ENCODE results near the gene DGKE.

Gene DGKE

DNA sequence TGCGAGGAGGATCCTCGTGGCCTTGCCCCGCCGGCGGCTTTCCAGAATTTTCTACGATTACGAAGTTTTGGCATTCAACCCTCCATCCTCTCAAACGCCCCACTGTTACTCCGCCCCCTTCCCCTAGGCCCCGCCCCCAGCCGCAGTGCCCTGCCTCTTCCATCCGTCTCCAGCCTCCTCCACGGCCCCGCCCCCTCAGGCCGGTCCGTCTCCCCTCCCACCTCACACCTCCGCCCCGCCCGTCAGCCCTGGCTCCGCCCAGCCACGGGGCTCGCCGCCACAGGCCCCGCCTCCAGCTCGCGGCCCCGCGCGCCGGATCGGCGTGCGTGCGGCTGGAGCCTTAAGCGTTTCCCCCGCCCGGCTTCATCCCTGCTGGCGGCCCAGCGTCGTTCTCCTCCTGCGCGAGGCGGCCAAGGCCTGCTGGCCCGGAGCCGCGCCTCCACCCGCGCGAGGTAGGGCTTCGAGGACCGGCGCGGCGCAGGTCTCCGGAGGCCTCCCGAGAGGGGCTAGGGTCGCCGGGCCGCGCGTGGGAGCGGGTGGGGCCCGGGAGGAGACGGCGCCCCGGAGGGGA is at the start of gene DGKE, which contains the start of gene C17orf67:
TSS of gene DGKE (plus strand) at position 343 of the 571 bp plus-strand sequence. CDS start 645 bp downstream, outside the sequence.
TSS of gene C17orf67 (minus strand) at position 112 of the 571 bp plus-strand sequence. CDS start 18,110 bp downstream, outside the sequence.
- DNase-seq: peak; percentile 96

DNA sequence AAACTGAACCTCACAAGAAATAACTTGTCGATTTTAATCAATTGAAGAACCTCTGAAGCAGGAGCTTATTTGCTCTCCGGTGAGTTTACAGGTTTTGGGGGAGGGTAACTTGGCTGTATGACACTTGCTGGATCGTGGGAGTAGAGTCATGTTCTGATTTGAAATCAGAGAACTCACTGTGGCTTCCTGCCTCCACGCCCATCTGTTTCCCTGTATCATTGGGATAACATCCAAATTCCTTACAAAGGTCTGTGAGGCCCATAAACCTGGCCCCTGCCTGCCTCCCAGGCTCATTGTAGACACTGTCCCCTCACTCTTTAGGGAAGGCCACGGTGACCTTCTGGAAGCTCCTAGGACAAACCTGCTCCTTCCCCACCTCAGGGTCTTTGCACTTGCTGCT is 48.5 kb upstream of the DGKE start:
- peak; percentile 13 for DNase-seq

DNA sequence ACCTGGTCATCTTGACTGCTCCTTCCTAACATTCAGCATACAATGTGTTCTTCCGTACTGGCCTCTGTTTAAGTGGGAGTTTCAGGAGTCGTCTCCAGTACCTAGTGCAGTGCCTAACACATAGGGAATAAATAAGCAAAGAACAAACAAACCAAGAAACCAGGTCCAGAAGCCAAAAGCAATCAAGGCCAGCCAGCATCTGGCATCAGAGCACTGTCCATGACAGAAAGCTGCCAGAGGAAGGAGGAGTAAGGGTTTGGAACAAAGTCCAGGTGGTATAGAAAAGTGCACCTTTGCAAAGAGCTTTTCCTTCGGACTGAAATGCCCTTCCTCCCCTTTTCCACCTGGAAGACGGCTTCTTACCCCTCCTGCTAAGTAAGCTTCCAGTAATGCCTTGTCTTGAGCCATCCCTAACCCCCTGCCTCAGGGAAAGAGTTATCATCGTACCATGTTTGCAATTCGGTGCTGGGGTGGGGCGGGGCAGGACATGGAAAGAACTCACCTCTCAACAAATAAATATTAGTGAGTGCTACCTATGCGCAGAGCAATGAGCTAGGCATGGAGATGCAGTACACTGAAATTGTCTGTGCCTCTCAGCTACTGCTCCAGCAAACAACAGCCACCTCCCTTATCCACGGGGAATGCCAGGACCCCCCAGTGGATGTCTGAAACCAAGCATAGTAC is 47.8 kb upstream of the DGKE start:
- DNase-seq: no peak

DNA sequence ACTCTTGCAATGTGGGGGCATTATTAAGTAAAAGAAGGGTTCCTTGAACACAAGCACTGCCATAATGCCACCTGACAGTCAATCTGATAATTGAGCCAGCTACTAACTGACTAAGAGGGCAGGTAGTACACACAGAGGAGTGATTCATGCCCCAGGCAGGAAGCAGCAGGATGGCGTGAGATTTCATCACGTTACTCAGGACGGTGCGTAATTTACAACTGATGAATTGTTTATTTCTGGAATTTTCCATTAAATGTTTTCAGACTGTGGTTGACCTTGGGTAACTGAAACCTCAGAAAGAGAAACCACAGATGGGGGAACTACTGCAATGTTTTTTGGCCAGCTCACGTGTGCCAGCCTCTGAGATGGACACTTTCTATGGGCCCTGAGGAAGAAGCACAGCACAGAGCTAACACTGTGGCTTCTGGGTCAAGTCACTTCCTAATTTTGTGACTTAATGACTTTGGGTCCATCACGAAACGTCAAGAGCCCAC is 46.9 kb upstream of the DGKE start:
- DNase-seq: peak; percentile 91

DNA sequence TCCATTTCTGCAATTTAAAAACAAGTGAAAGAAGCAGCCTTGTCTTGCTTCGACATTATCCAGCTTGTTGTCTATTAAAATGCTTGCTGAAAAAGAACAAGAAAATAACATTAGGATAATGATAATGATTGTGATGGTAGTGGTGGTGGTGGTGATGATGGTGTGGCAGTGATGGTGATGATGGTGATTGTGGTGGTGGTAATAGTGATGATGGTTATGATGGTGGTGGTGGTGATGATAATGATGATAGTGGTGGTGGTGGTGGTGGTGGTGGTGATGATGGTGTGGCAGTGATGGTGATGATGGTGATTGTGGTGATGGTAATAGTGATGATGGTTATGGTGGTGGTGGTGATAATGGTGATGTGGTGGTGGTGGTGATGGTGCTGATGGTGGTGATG is 41.7 kb upstream of the DGKE start:
- no peak for DNase-seq

DNA sequence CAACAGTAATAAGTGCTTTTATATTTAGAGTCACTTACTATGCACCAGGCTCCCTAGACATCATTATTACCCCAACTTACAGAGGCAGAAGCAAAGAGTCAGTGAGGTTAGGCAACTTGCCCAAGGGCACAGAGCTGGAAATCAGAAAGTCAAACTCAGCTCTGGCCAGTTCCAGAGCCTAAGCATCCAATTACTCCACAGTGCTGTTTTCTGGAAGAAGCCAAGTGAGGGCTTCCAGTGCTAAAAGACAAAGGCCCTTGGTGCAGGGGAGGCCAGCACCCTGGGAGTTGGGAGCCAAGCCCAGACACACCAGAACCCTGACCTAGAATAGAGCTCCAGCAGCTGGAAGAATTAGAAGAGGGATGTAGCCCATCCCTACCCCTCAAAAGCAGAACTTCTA is 40.4 kb upstream of the DGKE start:
- no peak for DNase-seq

DNA sequence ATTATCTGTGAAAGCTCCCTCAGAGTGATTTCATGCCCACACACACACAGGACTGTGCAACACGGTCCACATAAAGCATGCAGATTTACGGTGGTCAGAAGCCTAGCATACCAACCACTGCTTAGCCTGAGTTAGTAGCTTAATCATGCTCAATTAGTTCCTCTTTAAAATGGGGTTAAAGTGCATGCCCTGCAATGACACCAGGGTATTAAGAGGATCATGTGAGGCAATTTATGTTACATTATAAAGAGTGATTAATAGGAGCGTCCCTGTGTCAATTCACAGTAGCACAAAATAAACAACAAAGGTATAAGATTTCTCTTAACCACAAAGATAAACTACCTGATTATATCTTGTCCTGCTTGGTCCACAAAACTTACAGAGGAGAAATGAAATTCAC is 40.0 kb upstream of the DGKE start:
- DNase-seq: no peak

DNA sequence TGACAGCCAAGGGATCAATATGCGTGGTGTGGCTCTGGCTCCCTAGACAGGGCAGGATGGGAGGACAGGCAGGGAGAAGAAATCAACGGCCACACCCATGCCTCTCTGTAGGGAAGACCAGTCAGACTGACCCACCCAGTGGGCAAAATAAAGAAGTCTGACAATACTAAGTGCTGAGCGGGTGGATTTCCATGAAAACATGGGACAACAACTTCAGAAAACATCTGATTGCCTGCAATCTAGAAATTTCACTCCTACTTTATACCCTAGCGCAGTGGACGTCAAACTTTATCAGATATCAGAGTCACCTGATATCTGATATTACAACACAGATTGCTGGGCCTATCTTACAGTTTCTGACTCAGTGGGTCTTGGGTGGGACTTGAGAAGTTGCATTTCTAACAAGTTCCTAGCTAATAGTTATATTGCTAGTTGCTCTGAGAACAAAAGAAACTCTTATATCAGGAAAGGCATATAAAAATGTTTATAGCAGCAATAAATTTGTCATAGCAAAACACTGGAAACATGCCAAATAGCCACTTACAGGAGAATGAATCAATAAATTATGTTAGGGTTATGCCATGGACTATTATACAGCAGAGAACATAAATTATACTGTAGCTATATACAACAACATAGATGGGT is 38.6 kb upstream of the DGKE start:
- DNase-seq: no peak

DNA sequence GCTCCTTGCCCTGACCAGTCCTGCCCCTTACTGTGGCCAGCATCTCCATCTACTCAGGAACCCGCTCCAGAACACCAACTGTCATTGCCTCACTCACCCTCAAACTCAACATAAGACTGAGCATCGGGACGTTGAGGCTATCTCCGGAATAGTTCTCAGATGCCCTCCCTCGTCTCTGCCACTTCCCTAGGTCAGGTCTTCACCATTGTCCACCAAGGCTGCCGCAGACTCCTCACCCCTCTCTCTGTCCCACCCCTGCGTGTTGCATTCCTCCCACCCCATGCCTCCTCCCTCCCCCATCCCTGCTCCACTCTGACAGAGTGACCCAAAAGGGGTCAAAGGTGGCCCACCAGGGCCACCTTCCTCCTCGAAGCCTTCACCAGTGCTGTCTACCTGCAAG is 37.4 kb upstream of the DGKE start:
- no peak for DNase-seq

DNA sequence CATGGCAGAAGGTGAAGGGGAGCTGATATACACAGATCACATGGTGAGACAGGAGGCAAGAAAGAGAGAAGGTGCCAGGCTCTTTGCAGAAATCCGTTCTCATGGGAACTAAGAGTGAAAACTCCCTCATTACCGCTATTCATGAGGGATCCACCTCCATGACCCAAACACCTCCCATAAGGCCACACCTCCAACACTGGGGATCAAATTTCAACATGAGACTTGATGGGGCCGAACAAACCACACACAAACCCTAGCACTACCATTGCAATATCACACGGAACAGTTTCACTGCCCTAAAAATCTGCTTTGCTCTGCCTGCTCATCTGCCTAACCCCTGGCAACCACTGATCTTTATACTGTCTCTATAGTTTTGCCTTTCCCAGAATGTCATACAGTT is 35.0 kb upstream of the DGKE start:
- DNase-seq: no peak

DNA sequence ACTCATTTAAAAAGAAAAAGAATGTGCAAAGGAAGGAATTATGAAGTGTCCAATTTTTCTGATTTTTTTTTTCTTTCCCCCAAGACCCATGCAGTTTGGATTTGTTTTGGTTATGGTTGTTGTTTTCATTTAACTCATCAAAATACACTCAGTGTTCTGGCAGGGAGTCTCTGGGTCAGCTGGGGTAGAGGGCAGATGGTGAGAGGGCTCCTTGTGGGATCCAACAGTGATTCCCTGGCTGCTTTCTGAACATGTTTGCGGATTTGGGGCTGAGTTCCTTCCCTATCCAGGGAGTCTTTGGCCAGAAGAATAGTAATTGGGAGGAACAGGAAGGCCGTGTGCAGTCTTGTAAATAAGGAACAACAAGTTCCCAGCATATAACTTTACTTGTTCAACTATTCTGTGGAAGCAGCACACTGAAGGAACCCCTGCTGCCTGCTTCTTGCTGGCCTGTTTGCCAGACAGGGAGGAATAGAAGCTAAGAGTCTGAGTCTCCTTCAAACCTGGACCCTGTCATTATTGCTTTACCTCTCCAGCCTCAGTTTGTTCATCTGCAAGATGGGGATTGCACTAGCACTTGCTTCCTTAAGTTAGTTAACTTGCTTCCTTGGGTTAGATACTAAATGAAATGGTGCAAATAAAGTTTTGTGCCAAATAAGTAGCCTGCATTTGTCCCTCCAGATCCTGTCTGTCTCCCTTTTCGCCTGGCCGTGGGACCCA is 32.3 kb upstream of the DGKE start:
- DNase-seq: no peak

DNA sequence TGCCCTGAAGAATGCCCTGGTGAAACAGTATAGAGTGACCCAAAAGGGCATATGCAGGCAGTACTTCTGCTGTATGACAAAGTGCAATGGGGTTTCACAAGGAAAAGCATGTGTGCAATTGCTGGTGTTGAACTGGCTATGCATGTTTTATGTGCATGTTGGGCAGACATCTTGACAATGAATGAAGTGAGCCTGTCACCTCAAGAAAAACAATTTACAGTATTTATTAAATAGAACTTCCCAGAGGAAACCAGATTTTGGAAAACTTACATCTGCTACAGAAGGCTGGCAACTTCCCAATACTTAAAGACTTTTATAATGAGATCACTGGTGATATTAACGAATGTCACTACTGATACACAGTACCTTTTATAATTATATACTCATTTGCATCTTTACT is 30.9 kb upstream of the DGKE start:
- no peak for DNase-seq

DNA sequence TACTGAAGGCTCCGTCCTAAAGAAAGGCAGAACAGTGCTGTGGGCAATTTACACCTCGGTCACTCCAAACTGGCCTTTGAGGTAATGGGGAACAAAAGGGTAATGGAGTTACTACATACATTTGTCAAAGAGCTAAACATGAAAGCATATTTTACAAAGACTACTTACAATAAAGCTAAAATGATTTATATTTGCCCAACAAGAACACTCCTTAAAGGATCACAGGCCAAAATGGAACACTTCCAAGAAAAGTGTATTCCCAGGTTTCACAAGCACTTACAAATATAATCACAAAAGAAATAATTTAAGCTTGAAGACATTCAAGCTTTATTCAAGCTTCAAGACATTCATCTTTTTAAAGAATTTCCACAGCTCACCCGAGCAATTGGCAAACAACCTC is 29.5 kb upstream of the DGKE start:
- DNase-seq: no peak

DNA sequence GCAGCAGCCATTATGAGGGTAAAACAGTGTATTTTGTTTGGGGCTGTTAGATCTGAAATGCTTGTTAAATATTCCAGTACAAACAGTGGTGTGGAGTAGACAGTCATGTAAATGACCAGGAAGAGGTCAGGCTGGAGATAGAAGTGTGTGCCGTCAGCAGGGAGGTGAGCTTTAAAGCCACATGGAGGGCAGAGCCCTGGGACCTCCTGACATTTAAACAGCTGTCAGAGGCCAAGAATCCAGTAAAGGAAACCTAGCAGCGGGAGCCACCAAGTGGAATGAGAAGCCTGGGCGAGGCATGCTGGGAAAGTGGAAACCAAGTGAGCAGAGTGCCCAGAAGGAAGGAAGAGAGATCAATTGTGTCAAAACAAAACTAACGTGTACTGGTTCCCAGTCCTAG is 27.0 kb upstream of the DGKE start:
- DNase-seq: no peak

DNA sequence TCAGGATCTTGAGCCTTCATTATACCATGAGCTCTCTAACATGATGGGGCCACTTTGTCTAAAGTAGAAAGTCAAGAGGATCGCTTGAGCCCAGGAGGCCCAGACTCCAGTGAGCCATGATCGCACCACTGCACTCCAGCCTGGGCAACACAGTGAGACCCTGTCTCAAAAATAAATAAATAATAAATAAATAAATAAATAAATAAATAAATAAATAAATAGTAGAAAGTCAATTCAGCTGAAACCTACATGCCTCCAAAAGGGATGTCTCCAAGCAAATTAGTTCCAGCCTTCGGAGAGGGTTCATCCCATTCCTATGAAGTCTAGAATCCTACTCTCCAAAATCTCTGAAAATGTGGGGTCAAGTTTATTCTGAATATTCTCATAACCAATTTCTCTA is 26.2 kb upstream of the DGKE start:
- no peak for DNase-seq

DNA sequence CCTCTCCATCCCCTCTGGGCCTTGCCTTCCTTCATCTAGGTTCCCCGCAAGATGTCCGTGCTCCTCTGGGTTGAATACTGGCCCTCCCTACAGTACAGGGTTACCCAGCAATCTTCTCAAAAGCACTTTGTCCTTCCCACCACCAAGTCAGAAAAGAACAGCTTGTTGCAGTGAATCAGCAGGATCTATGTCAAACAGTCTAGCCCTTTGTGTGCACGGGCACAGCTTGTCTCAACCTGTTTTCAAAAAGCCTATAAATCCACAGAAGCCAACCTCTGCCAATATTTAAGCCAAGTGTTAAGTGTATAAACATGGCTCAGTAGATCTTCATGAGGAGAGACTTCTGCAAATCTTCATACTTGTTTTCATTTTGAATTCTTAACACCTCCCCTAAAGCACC is 25.4 kb upstream of the DGKE start:
- DNase-seq: no peak

DNA sequence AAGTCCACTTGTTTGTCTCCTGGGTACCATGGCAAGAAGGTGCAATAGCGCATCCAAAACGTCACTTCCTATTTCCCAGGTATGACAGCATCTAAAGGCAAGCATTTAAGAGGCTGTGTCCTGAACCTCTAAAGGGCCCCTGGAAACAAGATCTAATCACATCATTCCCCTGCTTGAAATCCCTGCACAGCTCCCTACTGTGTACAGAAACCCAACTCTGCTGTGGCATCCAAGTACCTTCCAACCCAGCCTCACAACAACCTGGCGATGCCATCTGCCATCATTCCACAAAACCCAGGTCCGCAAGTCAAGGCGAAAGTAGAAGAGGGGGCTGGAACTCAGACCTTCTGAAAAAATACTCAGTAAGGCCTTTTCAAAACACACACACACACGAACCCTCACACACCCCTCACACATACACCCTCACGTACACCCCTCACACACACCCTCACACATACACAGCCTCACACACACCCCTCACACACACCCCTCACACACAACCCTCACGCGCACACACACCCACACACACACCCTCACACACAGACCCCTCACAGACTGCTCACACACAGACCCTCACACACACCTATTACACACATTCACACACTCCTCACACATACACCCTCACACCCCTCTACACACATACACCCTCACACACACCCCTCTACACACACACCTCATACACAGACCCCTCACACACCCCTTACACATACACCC is 24.7 kb upstream of the DGKE start:
- no peak for DNase-seq

DNA sequence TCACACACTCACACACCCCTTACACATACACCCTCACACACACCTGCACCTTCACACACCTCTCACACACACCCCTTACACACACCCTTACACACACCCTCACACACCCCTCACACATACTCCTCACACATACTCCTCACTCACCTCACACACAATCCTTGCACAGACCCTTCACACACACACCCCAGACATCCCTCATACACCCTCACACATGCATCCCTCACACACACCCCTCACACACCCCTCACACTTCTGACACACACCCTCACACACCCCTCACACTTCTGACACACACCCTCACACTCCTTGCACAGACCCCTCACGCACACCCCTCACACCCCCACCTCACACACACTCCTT is 24.2 kb upstream of the DGKE start:
- no peak for DNase-seq

DNA sequence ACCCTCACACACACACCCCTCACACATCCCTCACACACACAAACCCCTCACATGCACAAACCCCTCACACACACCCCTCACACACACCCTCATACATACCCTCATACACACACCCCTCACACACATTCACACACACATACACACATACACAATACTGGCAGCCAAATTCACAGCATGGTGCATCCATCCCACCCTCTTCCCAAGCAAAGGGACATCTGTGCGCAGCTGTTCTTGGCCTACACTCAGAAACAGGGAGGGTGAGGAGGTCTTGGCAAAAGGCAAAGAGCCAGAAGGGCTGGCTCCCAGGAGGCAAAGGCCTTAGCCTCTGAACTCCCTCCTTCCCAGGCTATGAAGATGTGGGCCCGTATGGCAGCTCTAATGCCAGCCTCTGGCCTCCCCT is 23.6 kb upstream of the DGKE start:
- no peak for DNase-seq

DNA sequence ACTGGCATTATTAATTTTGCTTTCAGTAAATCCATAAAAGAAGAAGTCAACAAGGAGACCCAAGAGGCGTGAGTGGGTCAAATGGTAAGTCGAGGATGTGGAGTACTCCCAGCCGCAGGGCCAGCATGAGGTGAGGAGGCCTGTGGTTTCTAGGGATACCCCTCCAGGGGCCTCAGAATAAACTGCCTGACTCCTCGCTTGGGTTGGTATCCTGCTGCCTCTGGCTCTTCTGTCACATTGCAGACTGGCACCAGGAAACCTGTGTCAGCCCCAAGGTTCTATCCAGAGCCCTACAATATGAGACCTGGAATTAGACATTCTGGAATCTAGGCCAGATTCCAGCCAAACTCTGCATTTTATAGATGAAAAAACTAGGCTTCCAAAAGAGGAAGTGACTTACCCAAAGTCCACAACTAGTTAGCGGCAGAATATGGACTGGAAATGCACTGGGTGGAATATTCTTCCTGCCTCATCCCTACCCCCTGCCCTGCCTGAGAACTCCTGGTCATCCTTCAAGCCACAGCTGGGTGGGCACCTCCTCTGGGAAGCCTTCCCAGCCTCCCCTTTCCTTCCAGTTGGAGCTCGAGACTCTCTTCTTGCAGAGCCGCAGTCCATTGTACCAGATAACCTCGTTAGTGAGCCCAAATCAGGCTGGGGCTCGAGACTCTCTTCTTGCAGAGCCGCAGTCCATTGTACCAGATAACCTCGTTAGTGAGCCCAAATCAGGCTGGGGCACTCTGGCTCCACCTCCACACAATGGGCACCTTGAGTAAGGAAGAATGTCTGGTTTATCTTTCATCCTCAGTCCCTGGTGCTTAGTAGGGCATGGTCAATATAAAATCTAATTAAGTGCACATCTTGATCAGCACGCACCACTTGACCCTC is 22.8 kb upstream of the DGKE start:
- no peak for DNase-seq

DNA sequence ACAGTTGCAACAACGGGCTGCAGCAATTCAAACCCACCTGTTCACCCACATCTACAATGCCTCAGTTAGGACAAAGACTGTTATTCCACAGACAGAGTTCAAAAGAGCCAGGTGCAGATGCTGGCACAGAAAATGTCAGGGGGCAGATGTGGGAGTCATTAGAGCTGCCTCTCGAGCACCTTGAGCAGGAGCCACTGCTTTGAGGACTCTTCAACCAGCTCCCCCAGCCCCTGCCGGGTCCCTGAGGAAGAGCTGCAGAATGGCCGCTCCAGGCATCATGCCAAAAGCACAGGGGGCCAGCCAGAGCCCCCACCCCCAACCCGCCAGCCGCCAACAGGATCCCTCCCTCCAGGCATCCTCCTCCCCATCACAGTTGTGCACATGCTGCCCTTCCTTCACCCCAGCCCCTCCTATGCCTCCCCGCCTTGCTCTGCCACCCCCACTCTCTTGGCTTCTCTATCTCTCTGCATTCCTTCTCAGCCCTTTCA is 21.0 kb upstream of the DGKE start:
- DNase-seq: no peak

DNA sequence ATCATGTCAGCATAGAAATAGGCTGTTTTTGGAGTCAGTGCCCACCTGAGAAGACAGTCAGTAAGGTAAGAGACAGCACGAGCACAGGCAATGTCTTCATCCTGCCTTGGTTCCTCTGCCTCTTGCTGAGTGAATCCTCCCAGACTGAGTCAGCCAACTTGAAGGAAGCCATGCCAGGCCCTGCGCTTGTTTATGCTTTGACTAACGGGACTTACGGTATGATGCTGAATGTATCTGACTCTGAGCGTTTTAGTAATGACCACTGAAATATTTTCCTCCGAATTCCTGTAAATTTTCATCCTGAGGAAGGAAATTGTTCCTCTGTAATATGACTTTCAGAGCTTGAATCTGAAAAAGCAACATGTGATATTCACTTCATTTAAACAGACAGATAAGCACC is 18.2 kb upstream of the DGKE start:
- DNase-seq: peak; percentile 40
